Endothelial cell of umbilical vein (primary cell): ENCODE data around the gene UBE4B. TPM values are rescaled to one million over a fixed set of nuclear protein-coding genes. Genes with fewer than 3 reads are reported as not detected.

Experiments used
- BruUV-seq: library from RNA; stranded (reverse); fragments of 400-500 nt; replicated peaks from 2 replicates; lab custom pipeline; 2021; lab: Mats Ljungman, UMichigan
- CTCF ChIA-PET: fragments of 300-600, 350-600 bp; sonication (Branson Sonifier 250); formaldehyde crosslinking; loops from one replicate; lab custom pipeline; 2021; ENCODE audit warnings: antibody characterized with exemption, inconsistent platforms; lab: Charles Lee
- POLR2A ChIA-PET: fragments of 300-600, 350-600 bp; sonication (Branson Sonifier 250); formaldehyde crosslinking; loops from one replicate; lab custom pipeline; 2021; ENCODE audit warnings: antibody characterized with exemption, inconsistent platforms; lab: Charles Lee
- DNase-seq: peaks from one replicate; pipeline ENCODE4 v3.0.0-alpha.2; 2011; ENCODE audit warnings: low read depth, low spot score
- FAIRE-seq: peaks from 2 replicates; lab custom pipeline; 2011; peaks lifted over from hg19 to GRCh38; lab: Jason Lieb, UNC
- H2AFZ ChIP-seq: 2 replicates; pipeline ENCODE4 v1.6.0; 2012; ENCODE audit warnings: low read depth, low read length, control low read depth, inconsistent platforms
- H3K27ac ChIP-seq: 2 replicates; pipeline ENCODE4 v1.5.1; 2011; ENCODE audit warnings: low read depth, mild to moderate bottlenecking, control low read depth, low read length, moderate library complexity; ENCODE audit not compliant: insufficient read depth
- H3K27me3 ChIP-seq, 2 experiments: 2 replicates each; pipeline versions ENCODE4 v1.6.0 to v1.6.1; 2011; ENCODE audit warnings: low read length in 2 of 2, mixed read lengths in 1 of 2; ENCODE audit not compliant: control insufficient read depth in 2 of 2, insufficient read depth in 2 of 2
- H3K36me3 ChIP-seq, 2 experiments: 2 replicates in 1 of 2; 3 replicates in 1 of 2; pipeline ENCODE4 v1.5.1; 2011; ENCODE audit warnings: low read length in 2 of 2, mild to moderate bottlenecking in 1 of 2, moderate library complexity in 1 of 2; ENCODE audit not compliant: control insufficient read depth in 2 of 2, insufficient read depth in 2 of 2; ENCODE audit errors: extremely low read depth in 1 of 2
- H3K4me1 ChIP-seq: 3 replicates; pipeline ENCODE4 v1.5.1; 2011; ENCODE audit warnings: mild to moderate bottlenecking, low read length; ENCODE audit not compliant: control insufficient read depth, insufficient read depth; ENCODE audit errors: extremely low read depth
- H3K4me2 ChIP-seq: 2 replicates; pipeline ENCODE4 v1.6.1; 2011; ENCODE audit warnings: low read length, control low read depth, mixed read lengths; ENCODE audit not compliant: insufficient read depth
- H3K4me3 ChIP-seq, 3 experiments: fragments of 200-600 bp in 1 of 3; sonication (generic), shearing (Covaris generic) in 1 of 3; replicated peaks in 1 of 3; 2 replicates each; pipeline ENCODE4 v1.5.1; 2011 to 2016; ENCODE audit warnings: control low read depth in 3 of 3, low read length in 3 of 3, mild to moderate bottlenecking in 2 of 3, inconsistent platforms in 1 of 3, low read depth in 1 of 3, moderate library complexity in 1 of 3; ENCODE audit not compliant: insufficient read depth in 1 of 3
- H3K79me2 ChIP-seq: 2 replicates; pipeline ENCODE4 v1.6.0; 2012; ENCODE audit warnings: low read length, inconsistent platforms; ENCODE audit not compliant: control insufficient read depth, insufficient read depth
- H3K9ac ChIP-seq: replicated peaks from 2 replicates; pipeline ENCODE3; 2011; ENCODE audit warnings: low read length, control low read depth; ENCODE audit not compliant: insufficient read depth; ENCODE audit errors: extremely low read depth
- H3K9me1 ChIP-seq: replicated peaks from 3 replicates; pipeline ENCODE4 v1.6.0; 2011; ENCODE audit warnings: mild to moderate bottlenecking, low read length; ENCODE audit not compliant: control insufficient read depth, insufficient read depth; ENCODE audit errors: extremely low read depth
- H3K9me3 ChIP-seq: replicated peaks from 2 replicates; pipeline ENCODE4 v1.5.1; 2012; ENCODE audit warnings: low read length, inconsistent platforms; ENCODE audit not compliant: control insufficient read depth, insufficient read depth
- H4K20me1 ChIP-seq: replicated peaks from 2 replicates; pipeline ENCODE3; 2011; ENCODE audit warnings: mild to moderate bottlenecking, low read length; ENCODE audit not compliant: control insufficient read depth, insufficient read depth; ENCODE audit errors: extremely low read depth
- CTCF ChIP-seq, 2 donors: IDR thresholded peaks; 1 replicate in 1 of 2; 2 replicates in 1 of 2; pipeline ENCODE4 v1.5.1; 2011; ENCODE audit warnings: low read length in 2 of 2, mild to moderate bottlenecking in 2 of 2, moderate library complexity in 2 of 2, control low read depth in 1 of 2, inconsistent platforms in 1 of 2, low read depth in 1 of 2; ENCODE audit not compliant: insufficient read depth in 1 of 2; ENCODE audit errors: extremely low read depth in 1 of 2
- EZH2 ChIP-seq: IDR thresholded peaks from 2 replicates; pipeline ENCODE4 v1.6.1; 2012; ENCODE audit warnings: borderline replicate concordance, low read depth, mild to moderate bottlenecking, moderate library complexity, low read length, inconsistent platforms; ENCODE audit not compliant: severe bottlenecking
- FOS ChIP-seq: IDR thresholded peaks from 2 replicates; pipeline ENCODE4 v1.6.1; 2011; ENCODE audit warnings: mild to moderate bottlenecking, low read length, moderate library complexity, borderline replicate concordance; ENCODE audit not compliant: insufficient read depth
- GATA2 ChIP-seq: IDR thresholded peaks from 2 replicates; pipeline ENCODE4 v1.7.0; 2011; ENCODE audit warnings: low read depth, mild to moderate bottlenecking, moderate library complexity, mixed read lengths, low read length; ENCODE audit not compliant: insufficient read length, insufficient read depth
- JUN ChIP-seq: IDR thresholded peaks from 2 replicates; pipeline ENCODE4 v1.6.1; 2011; ENCODE audit warnings: borderline replicate concordance, low read depth; ENCODE audit not compliant: insufficient read length, insufficient read depth
- MAX ChIP-seq: IDR thresholded peaks from 2 replicates; pipeline ENCODE4 v1.6.1; 2011; ENCODE audit not compliant: insufficient read depth, insufficient read length
- MYC ChIP-seq: IDR thresholded peaks from one replicate; pipeline ENCODE4 v1.6.1; 2011; ENCODE audit warnings: mild to moderate bottlenecking, low read depth, low read length
- POLR2A ChIP-seq: IDR thresholded peaks from 2 replicates; pipeline ENCODE4 v1.6.1; 2012; ENCODE audit warnings: low read depth, mild to moderate bottlenecking, control low read depth, low read length
- POLR2AphosphoS5 ChIP-seq: IDR thresholded peaks from 2 replicates; pipeline ENCODE4 v1.6.1; 2012; ENCODE audit warnings: low read depth, mild to moderate bottlenecking, control low read depth, low read length, moderate library complexity; ENCODE audit not compliant: insufficient read depth
- dilution Hi-C: fragments of 300-500 bp; cut with MboI; formaldehyde crosslinking; loops from one replicate; pipeline ENCODE4 v1.15.0; 2019; ENCODE audit warnings: low sequenced_read_pairs; ENCODE audit not compliant: extremely low pct_ligation_motif_present
- intact Hi-C: fragments of 100-400 bp; cut with micrococcal nuclease; formaldehyde crosslinking; loops from one replicate; pipeline ENCODE4 v1.10.0; 2022
- polyA plus RNA-seq, 4 experiments: library from polyadenylated mRNA; depleted of rRNA in 3 of 4; stranded (reverse) in 3 of 4; unstranded in 1 of 4; fragments of >200 nt; gene quantifications; 2 replicates each; pipeline versions ENCODE4 v1.2.1 to v1.2.3, GENCODE V29; 2011 to 2012; ENCODE audit warnings: missing spikeins in 1 of 4
- total RNA-seq: library from RNA; stranded (reverse); gene quantifications from 2 replicates; pipeline ENCODE4 v1.2.3, GENCODE V29; 2021

Gene UBE4B
- total and polyA plus RNA-seq, 2 donors (not counting 3 experiments of a cell fraction or from before 2014, with no cell fraction given) = 17.8 to 54.5 TPM

- H3K27ac ChIP-seq = no peak overlapping the region
- DNase-seq (no peak), FAIRE-seq (peak; percentile 33)
- ChIA-PET CTCF (no interaction called here), POLR2A (no interaction called here)
- no peaks in the 10 kb centered on the region for H3K27me3 ChIP-seq
- no peak overlapping the region for H3K9ac ChIP-seq
- H3K36me3 ChIP-seq = peaks cover 0 to 14% of the 10 kb centered on the region in 2 experiments
- no peak overlapping the region for H2AFZ ChIP-seq
- intact Hi-C loops (no loop called here), dilution Hi-C loops (no loop called here)
- no peaks in the 10 kb centered on the region for H3K9me1 ChIP-seq
- TF ChIP-seq GATA2 (no peak), EZH2 (no peak), MYC (no peak), CTCF (IDR thresholded peaks at IDR 0.05; ENCODE audit: extremely low read depth in 1 of 2, insufficient read depth in 1 of 2, low read depth in 1 of 2, low read length in 2 of 2) (no peak), POLR2AphosphoS5 (no peak)
- H3K9me3 ChIP-seq = no peaks in the 10 kb centered on the region
- H3K4me1 ChIP-seq = no peaks in the 10 kb centered on the region
- no peak overlapping the region for H3K4me2 ChIP-seq
- no peaks in the 10 kb centered on the region for H3K79me2 ChIP-seq
- no peak overlapping the region for H3K4me3 ChIP-seq
- no peaks in the 10 kb centered on the region for H4K20me1 ChIP-seq
- no TSS peak for BruUV-seq
Observed at GRCh38 chr1:10170239-10170574, 137.4 kb downstream of the UBE4B start.

- no peak for DNase-seq
- POLR2A ChIA-PET = no interaction called here
Observed at GRCh38 chr1:10171105-10171767, 138.5 kb downstream of the UBE4B start.

More at GRCh38 chr1:10171105-10171767, 138.5 kb downstream of the UBE4B start:
- Histone ChIP-seq H2AFZ (no peak overlapping the region), H4K20me1 (no peaks in the 10 kb centered on the region), H3K4me2 (no peak overlapping the region), H3K9me3 (no peaks in the 10 kb centered on the region), H3K4me1 (no peaks in the 10 kb centered on the region), H3K4me3 (no peak overlapping the region), H3K27me3 (no peaks in the 10 kb centered on the region), H3K27ac (no peak overlapping the region), H3K36me3 (peaks cover 0 to 13% of the 10 kb centered on the region in 2 experiments), H3K79me2 (no peaks in the 10 kb centered on the region), H3K9me1 (no peaks in the 10 kb centered on the region), H3K9ac (no peak overlapping the region)
- intact Hi-C loops (no loop called here), dilution Hi-C loops (no loop called here)
- CTCF ChIA-PET = no interaction called here
- no TSS peak for BruUV-seq
- no peak for FAIRE-seq
- TF ChIP-seq POLR2A (no peak), JUN (no peak), POLR2AphosphoS5 (no peak), MYC (no peak), EZH2 (no peak), GATA2 (no peak), MAX (no peak), FOS (no peak), CTCF (IDR thresholded peaks at IDR 0.05; ENCODE audit: extremely low read depth in 1 of 2, insufficient read depth in 1 of 2, low read depth in 1 of 2, low read length in 2 of 2) (no peak)
